ENCODE data around the gene TCIRG1.
A peak's percentile ranks its signal among the peaks of the same experiment; 100 is the strongest.

Gene TCIRG1

DNA sequence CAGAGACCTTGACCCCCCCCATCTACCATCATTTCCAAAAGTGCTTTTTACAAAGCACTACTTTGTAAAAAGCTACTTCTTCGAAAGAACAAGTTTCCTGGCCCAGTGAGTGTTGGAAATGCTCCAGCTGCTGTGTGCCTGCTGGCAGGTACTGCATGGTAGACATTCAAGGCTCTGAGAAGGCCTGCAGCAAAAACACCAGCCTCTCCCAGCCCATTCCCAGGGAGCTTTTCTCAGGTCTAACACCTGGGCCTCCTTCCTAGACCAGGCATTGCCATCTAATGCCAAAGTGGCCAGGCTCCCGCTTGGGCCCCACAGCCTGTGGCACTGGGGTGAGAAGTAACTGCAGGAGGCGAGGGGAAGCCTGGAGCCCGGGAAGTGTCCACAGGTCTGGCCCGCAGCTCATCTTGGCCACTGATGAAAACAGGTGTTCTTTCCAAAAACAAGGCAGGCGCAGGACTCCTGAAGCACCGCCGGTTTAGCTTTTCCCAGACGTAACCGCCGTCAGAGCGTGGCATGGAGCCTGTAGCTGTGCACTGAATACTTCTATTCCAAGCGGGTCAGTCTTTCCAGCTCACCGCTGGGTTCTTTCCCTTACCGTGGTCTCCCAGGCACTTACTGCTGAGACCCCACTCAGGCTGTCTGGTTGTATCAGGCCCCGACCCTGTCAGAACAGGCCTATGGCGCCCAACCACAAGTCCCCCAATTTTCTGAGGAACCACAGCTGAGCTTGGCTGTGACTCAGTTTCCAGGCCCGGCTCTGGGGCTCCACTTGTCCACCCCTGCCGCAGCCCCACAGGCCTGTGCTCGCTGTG, 1.2 kb upstream of the TCIRG1 start:
- ATAC-seq, result no peak
- TF ChIP-seq, protein P1, sequence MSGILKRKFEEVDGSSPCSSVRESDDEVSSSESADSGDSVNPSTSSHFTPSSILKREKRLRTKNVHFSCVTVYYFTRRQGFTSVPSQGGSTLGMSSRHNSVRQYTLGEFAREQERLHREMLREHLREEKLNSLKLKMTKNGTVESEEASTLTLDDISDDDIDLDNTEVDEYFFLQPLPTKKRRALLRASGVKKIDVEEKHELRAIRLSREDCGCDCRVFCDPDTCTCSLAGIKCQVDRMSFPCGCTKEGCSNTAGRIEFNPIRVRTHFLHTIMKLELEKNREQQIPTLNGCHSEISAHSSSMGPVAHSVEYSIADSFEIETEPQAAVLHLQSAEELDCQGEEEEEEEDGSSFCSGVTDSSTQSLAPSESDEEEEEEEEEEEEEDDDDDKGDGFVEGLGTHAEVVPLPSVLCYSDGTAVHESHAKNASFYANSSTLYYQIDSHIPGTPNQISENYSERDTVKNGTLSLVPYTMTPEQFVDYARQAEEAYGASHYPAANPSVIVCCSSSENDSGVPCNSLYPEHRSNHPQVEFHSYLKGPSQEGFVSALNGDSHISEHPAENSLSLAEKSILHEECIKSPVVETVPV (CRISPR knock-in tag; IDR thresholded peaks at IDR 0.05), result no peak
- TF ChIP-seq, protein P2, sequence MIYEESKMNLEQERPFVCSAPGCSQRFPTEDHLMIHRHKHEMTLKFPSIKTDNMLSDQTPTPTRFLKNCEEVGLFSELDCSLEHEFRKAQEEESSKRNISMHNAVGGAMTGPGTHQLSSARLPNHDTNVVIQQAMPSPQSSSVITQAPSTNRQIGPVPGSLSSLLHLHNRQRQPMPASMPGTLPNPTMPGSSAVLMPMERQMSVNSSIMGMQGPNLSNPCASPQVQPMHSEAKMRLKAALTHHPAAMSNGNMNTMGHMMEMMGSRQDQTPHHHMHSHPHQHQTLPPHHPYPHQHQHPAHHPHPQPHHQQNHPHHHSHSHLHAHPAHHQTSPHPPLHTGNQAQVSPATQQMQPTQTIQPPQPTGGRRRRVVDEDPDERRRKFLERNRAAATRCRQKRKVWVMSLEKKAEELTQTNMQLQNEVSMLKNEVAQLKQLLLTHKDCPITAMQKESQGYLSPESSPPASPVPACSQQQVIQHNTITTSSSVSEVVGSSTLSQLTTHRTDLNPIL (CRISPR knock-in tag; IDR thresholded peaks at IDR 0.05; ENCODE audit: low read depth), result no peak
- TF ChIP-seq TSHZ2 (CRISPR knock-in tag; IDR thresholded peaks at IDR 0.05) (no peak), ZNF8 (CRISPR knock-in tag; IDR thresholded peaks at IDR 0.05) (no peak), ZNF70 (CRISPR knock-in tag; IDR thresholded peaks at IDR 0.05) (no peak), ARNTL (CRISPR knock-in tag; IDR thresholded peaks at IDR 0.05; ENCODE audit: borderline replicate concordance, low read depth) (no peak), ZC3H10 (CRISPR knock-in tag; IDR thresholded peaks at IDR 0.05) (no peak), TCF4 (CRISPR knock-in tag; IDR thresholded peaks at IDR 0.05; ENCODE audit: borderline replicate concordance) (no peak), ESRRG (CRISPR knock-in tag; IDR thresholded peaks at IDR 0.05) (no peak), PPARA (CRISPR knock-in tag; IDR thresholded peaks at IDR 0.05; ENCODE audit: borderline replicate concordance) (no peak), ZFP30 (CRISPR knock-in tag; IDR thresholded peaks at IDR 0.05) (no peak), ZNF565 (CRISPR knock-in tag; conservative IDR thresholded peaks at IDR 0.05; ENCODE audit: low read depth) (no peak), RARB (CRISPR knock-in tag; IDR thresholded peaks at IDR 0.05) (no peak), POU6F1 (CRISPR knock-in tag; IDR thresholded peaks at IDR 0.05; ENCODE audit: borderline replicate concordance, low read depth) (no peak), ZFP3 (CRISPR knock-in tag; IDR thresholded peaks at IDR 0.05) (no peak), GLIS3 (CRISPR knock-in tag; IDR thresholded peaks at IDR 0.05) (no peak)

GRCh38 chr11:68038226-68038717, 553 bp upstream of the TCIRG1 start:
- peak; percentile 11 for ATAC-seq
- TF ChIP-seq POU6F1 (CRISPR knock-in tag; IDR thresholded peaks at IDR 0.05; ENCODE audit: borderline replicate concordance, low read depth) (no peak), ZFP3 (CRISPR knock-in tag; IDR thresholded peaks at IDR 0.05) (no peak), SNAI2 (CRISPR knock-in tag; IDR thresholded peaks at IDR 0.05) (no peak), OSR1 (CRISPR knock-in tag; IDR thresholded peaks at IDR 0.05) (no peak), GLIS3 (CRISPR knock-in tag; IDR thresholded peaks at IDR 0.05) (no peak), ZNF565 (CRISPR knock-in tag; conservative IDR thresholded peaks at IDR 0.05; ENCODE audit: low read depth) (no peak), TOX (CRISPR knock-in tag; IDR thresholded peaks at IDR 0.05; ENCODE audit: borderline replicate concordance) (no peak), ZFP30 (CRISPR knock-in tag; IDR thresholded peaks at IDR 0.05) (no peak), TSHZ2 (CRISPR knock-in tag; IDR thresholded peaks at IDR 0.05) (no peak)

All from SK-N-SH treated with all-trans-retinoic acid at 6 μM for 48 hours (cell line).